ENCODE measurements around the gene CDK3. TPM values are rescaled to one million over a fixed set of nuclear protein-coding genes. Genes with fewer than 3 reads are reported as not detected.

CDK3 gene
- total RNA-seq, 1 experiment from 2014 or later = 5.2 TPM

DNA sequence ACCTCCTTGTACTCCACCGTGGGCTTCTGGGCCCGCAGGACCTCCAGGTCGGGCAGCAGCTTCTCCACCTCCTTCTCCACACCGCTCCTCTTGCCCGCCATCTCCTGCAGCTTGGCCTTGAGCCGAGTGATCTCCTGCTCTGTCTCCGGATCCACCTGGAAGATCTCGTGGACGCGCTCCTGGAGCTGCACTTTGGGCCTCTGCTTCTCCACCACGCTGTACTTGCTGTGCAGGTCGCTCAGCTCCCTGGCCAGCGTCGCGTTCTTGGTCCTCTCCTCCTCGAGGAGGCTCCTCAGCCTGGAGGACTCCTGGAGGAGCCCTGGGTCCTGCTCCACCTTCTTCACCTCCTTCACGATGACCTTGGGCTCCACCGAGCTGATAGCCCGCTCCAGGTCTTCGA, 8.8 kb downstream of the CDK3 start:
- H3K36me3 ChIP-seq (ENCODE audit: control insufficient read depth, insufficient read depth, low read length) = peaks cover 1% of the 10 kb centered on the region; the same call in 1 of the 2 replicates

DNA sequence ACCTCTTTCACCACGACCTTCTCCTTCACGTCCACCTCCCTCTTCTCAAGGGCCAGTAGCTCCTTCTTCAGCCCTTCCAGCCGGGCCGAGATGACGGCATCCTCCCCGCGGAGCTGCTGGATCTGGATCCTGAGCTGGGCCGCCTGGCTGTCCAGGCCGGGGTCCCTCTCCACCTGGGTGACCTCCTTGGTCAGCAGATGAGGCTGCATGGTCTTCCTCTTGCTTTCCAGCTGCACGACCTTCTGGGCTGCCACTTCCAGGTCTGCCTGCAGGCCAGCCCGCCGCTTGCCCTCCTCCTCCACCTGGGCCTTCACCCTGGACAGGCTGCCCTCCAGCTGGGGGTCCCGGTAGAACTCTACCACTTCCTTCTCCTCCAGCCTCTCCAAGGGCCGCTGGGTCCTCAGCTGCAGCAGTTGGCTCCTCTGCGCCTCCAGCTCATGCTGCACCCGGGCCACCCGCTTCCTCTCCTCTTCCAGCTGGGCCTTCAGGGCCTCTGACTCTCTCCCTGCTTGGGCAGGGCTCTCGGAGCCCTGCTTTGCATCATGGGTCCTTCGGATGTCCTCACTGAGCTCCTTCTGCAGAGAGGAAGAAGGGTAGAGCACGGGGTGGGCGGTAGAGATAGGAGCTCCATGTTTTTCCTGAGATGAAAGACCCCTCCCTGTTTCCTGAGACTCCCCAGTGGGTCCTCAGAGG, 9.5 kb downstream of the CDK3 start:
- intact Hi-C loops (cut with micrococcal nuclease; ENCODE audit: unreplicated experiment) = loop anchor here (5.0 kb wide), 1 partner anchor 267 kb away; no protein-coding TSS in a partner anchor
- Histone ChIP-seq H3K36me3 (ENCODE audit: control insufficient read depth, insufficient read depth, low read length) (no peaks in the 10 kb centered on the region), H3K4me3 (ENCODE audit: low read depth, low read length) (no peak overlapping the region), H3K27me3 (replicated peaks; ENCODE audit: control insufficient read depth, insufficient read depth, low read length) (no peaks in the 10 kb centered on the region), H3K4me1 (peaks cover 11% of the 10 kb centered on the region), H3K9me3 (no peaks in the 10 kb centered on the region)
- peaks cover 12% of the 10 kb centered on the region for H3K4me1 Mint-ChIP-seq (ENCODE audit: low read depth, unreplicated experiment)
- H3K36me3 Mint-ChIP-seq (ENCODE audit: insufficient read depth, unreplicated experiment) = peaks cover 9% of the 10 kb centered on the region
- DNase-seq = no peak
- ChIA-PET CTCF (interaction anchor here (0.6 to 1.5 kb wide), 3 partner anchors 10 to 111 kb away, joined by 5 to 7 read pairs (median 5); partner anchors contain the start of genes CDK3 and MRPL38), POLR2A (interaction anchor here (0.6 kb wide), 1 partner anchor 104 kb away, joined by 19 read pairs; no protein-coding TSS in a partner anchor)
- H3K27ac Mint-ChIP-seq (ENCODE audit: unreplicated experiment) = no peak overlapping the region
- H3K27me3 Mint-ChIP-seq (ENCODE audit: insufficient read depth, unreplicated experiment) = no peaks in the 10 kb centered on the region
- TF ChIP-seq, protein P1, sequence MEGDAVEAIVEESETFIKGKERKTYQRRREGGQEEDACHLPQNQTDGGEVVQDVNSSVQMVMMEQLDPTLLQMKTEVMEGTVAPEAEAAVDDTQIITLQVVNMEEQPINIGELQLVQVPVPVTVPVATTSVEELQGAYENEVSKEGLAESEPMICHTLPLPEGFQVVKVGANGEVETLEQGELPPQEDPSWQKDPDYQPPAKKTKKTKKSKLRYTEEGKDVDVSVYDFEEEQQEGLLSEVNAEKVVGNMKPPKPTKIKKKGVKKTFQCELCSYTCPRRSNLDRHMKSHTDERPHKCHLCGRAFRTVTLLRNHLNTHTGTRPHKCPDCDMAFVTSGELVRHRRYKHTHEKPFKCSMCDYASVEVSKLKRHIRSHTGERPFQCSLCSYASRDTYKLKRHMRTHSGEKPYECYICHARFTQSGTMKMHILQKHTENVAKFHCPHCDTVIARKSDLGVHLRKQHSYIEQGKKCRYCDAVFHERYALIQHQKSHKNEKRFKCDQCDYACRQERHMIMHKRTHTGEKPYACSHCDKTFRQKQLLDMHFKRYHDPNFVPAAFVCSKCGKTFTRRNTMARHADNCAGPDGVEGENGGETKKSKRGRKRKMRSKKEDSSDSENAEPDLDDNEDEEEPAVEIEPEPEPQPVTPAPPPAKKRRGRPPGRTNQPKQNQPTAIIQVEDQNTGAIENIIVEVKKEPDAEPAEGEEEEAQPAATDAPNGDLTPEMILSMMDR (IDR thresholded peaks at IDR 0.05; ENCODE audit: insufficient read depth in 1 of 2, low read depth in 1 of 2, low read length in 1 of 2, severe bottlenecking in 1 of 2, unreplicated experiment in 1 of 2) = no peak
- BruUV-seq (replicated peaks) = no TSS peak
- H3K4me3 Mint-ChIP-seq (ENCODE audit: unreplicated experiment) = no peak overlapping the region
- H3K9me3 Mint-ChIP-seq (ENCODE audit: unreplicated experiment) = peaks cover 6% of the 10 kb centered on the region

More for the DNA sequence above, 8.8 kb downstream of the CDK3 start:
- H3K27me3 ChIP-seq (replicated peaks; ENCODE audit: control insufficient read depth, insufficient read depth, low read length) = no peaks in the 10 kb centered on the region
- H3K4me1 ChIP-seq = peaks cover 9% of the 10 kb centered on the region
- intact Hi-C loops (cut with micrococcal nuclease; ENCODE audit: unreplicated experiment) = no loop called here
- TF ChIP-seq, protein P1 (IDR thresholded peaks at IDR 0.05; ENCODE audit: insufficient read depth in 1 of 2, low read depth in 1 of 2, low read length in 1 of 2, severe bottlenecking in 1 of 2, unreplicated experiment in 1 of 2) = no peak
- ChIA-PET CTCF (interaction anchor here (1.0 to 1.4 kb wide), 3 partner anchors 9 to 113 kb away, joined by 5 to 7 read pairs (median 5); partner anchors contain the start of genes CDK3 and TRIM65), POLR2A (no interaction called here)
- H3K4me1 Mint-ChIP-seq (ENCODE audit: low read depth, unreplicated experiment) = peaks cover 12% of the 10 kb centered on the region
- no peaks in the 10 kb centered on the region for H3K27me3 Mint-ChIP-seq (ENCODE audit: insufficient read depth, unreplicated experiment)
- H3K27ac Mint-ChIP-seq (ENCODE audit: unreplicated experiment) = no peak overlapping the region
- no peak overlapping the region for H3K4me3 ChIP-seq (ENCODE audit: low read depth, low read length)
- DNase-seq = no peak
- peaks cover 6% of the 10 kb centered on the region for H3K9me3 Mint-ChIP-seq (ENCODE audit: unreplicated experiment)
- H3K4me3 Mint-ChIP-seq (ENCODE audit: unreplicated experiment) = no peak overlapping the region
- BruUV-seq (replicated peaks) = no TSS peak
- H3K9me3 ChIP-seq = no peaks in the 10 kb centered on the region
- H3K36me3 Mint-ChIP-seq (ENCODE audit: insufficient read depth, unreplicated experiment) = peaks cover 9% of the 10 kb centered on the region

DNA sequence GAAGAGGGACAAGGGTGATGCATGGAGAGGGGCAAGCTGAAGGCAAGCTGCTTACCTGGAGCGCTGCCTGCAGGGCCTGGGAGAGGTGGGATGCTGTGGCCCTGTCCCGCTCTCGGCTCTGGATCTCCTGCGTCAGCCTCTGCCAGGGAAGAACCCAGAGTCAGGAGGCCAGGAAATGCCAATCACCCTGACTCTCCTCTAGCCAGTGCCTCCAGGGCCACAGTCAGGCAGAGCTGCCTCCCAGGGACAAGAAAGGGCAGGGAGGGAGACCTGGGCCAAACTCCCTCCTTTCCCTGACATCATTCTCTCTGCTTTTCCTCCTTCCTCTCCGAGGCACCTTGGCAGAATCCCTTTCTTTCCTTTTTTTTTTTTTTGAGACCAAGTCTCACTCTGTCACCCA, 11.3 kb downstream of the CDK3 start:
- Mint-ChIP-seq H3K36me3 (ENCODE audit: insufficient read depth, unreplicated experiment) (peaks cover 4% of the 10 kb centered on the region), H3K9me3 (ENCODE audit: unreplicated experiment) (peaks cover 6% of the 10 kb centered on the region), H3K27me3 (ENCODE audit: insufficient read depth, unreplicated experiment) (no peaks in the 10 kb centered on the region), H3K4me1 (ENCODE audit: low read depth, unreplicated experiment) (peaks cover 12% of the 10 kb centered on the region), H3K27ac (ENCODE audit: unreplicated experiment) (no peak overlapping the region), H3K4me3 (ENCODE audit: unreplicated experiment) (no peak overlapping the region)
- DNase-seq = no peak
- Histone ChIP-seq H3K9me3 (no peaks in the 10 kb centered on the region), H3K4me3 (ENCODE audit: low read depth, low read length) (no peak overlapping the region), H3K4me1 (peaks cover 11% of the 10 kb centered on the region), H3K27me3 (replicated peaks; ENCODE audit: control insufficient read depth, insufficient read depth, low read length) (no peaks in the 10 kb centered on the region), H3K36me3 (ENCODE audit: control insufficient read depth, insufficient read depth, low read length) (no peaks in the 10 kb centered on the region)
- POLR2A ChIA-PET = interaction anchor here (0.5 to 0.7 kb wide), 2 partner anchors 115 to 343 kb away, joined by 3 read pairs; partner anchors contain the start of gene TRIM65
- intact Hi-C loops (cut with micrococcal nuclease; ENCODE audit: unreplicated experiment) = loop anchor here (5.0 kb wide), 1 partner anchor 265 kb away; no protein-coding TSS in a partner anchor
- TF ChIP-seq, protein P1 (IDR thresholded peaks at IDR 0.05; ENCODE audit: insufficient read depth in 1 of 2, low read depth in 1 of 2, low read length in 1 of 2, severe bottlenecking in 1 of 2, unreplicated experiment in 1 of 2) = no peak
- CTCF ChIA-PET = interaction anchor here (0.5 to 1.5 kb wide), 4 partner anchors 11 to 268 kb away, joined by 3 to 7 read pairs (median 3); partner anchors contain the start of gene CDK3
- BruUV-seq (replicated peaks) = no TSS peak
